ENCODE results near the gene AFG1L. TPM values are rescaled to one million over a fixed set of nuclear protein-coding genes. Genes with fewer than 3 reads are reported as not detected.
"Not testable (repeated sequence)": the region's sequence is repeated elsewhere in the genome, so short reads cannot be mapped to it uniquely, and the experiment has no call there.

The AFG1L gene
- total RNA-seq, 1 experiment from 2014 or later: 5.9 TPM

DNA sequence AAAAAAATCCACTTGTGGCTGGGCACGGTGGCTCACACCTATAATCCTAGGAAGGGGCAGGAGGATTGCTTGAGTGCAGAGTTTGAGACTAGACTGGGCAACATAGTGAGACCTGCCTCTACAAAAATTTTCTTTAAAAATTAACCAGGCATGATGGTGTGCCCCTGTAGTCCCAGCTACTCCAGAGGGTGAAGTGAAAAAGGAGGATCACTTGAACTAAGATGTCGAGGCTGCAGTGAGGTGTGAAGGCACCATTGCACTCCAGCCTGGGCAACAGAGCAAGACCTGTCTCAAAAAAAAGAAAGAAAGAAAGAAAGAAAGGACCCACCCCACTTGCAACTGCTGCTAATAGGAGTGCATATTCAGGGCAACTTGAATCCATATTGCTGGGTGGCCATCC is 20.3 kb upstream of the AFG1L start:
- Histone ChIP-seq H3K4me3 (ENCODE audit: insufficient read depth, low read depth, low read length) (no peak overlapping the region), H3K27me3 (ENCODE audit: control insufficient read depth, insufficient read depth, low read length) (no peaks in the 10 kb centered on the region), H3K36me3 (replicated peaks; ENCODE audit: control insufficient read depth, insufficient read depth, low read length) (no peaks in the 10 kb centered on the region)
- no peak for DNase-seq

DNA sequence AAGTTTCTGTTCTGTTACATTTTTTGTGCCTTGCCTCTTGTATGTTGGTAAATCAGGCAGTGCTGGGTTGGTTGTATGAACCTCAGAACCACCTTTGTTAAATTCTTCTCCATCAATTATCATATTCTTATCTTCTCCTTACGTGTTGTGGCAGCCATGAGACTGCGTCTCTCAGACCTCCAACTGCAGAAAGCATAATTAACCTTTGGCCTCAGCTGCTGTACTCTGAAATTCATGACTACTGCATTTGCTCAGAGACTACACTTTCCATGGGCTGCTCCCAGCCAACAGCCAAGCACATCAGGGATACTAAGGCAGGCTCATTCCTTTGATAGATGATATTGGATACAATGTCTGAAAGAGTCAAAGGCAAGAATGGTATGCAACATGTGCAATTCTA is 18.9 kb upstream of the AFG1L start:
- DNase-seq: no peak
- no peaks in the 10 kb centered on the region for H3K36me3 ChIP-seq (replicated peaks; ENCODE audit: control insufficient read depth, insufficient read depth, low read length)
- H3K27me3 ChIP-seq (ENCODE audit: control insufficient read depth, insufficient read depth, low read length): no peaks in the 10 kb centered on the region
- no peak overlapping the region for H3K4me3 ChIP-seq (ENCODE audit: insufficient read depth, low read depth, low read length)

DNA sequence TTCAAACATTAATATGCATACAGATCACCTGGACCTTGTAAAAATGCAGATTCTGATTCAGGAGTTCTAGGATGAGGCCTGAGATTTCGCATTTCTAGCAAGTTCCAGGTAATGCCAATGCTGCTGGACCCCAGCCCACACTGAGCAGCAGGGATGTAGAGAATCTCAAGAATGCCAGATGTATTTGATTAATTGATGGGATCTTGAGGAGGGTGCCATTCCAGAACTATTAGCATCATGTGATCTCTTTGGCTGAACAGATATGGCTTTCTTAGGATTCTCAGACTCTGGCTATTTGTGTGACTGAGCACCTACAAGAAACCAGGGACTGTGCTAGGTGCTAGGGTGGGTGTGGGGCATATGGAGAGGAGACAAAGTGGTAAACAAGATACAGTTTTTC is 17.6 kb upstream of the AFG1L start:
- no peaks in the 10 kb centered on the region for H3K36me3 ChIP-seq (replicated peaks; ENCODE audit: control insufficient read depth, insufficient read depth, low read length)
- no peak overlapping the region for H3K4me3 ChIP-seq (ENCODE audit: insufficient read depth, low read depth, low read length)
- no peak for DNase-seq
- H3K27me3 ChIP-seq (ENCODE audit: control insufficient read depth, insufficient read depth, low read length): no peaks in the 10 kb centered on the region

DNA sequence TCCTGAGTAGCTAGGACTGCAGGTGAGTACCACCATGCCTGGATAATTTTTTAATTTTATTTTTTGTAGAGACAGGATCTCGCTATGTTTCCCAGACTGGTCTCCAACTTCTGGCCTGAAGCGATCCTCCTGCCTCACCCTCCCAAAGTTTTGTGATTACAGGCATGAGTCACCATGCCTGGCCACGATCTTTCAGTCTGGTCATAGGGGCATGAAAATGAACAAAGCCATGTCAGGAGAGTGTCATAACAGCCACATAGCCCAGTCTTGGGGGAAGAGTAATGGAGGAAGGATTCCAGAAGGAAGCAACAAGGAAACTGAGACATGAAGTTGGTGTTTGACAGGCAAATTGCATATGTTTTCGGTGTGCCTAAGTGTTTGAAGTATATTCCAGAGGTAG is 17.0 kb upstream of the AFG1L start:
- Histone ChIP-seq H3K4me3 (ENCODE audit: insufficient read depth, low read depth, low read length) (no peak overlapping the region), H3K27me3 (ENCODE audit: control insufficient read depth, insufficient read depth, low read length) (no peaks in the 10 kb centered on the region), H3K36me3 (replicated peaks; ENCODE audit: control insufficient read depth, insufficient read depth, low read length) (no peaks in the 10 kb centered on the region)
- no peak for DNase-seq

DNA sequence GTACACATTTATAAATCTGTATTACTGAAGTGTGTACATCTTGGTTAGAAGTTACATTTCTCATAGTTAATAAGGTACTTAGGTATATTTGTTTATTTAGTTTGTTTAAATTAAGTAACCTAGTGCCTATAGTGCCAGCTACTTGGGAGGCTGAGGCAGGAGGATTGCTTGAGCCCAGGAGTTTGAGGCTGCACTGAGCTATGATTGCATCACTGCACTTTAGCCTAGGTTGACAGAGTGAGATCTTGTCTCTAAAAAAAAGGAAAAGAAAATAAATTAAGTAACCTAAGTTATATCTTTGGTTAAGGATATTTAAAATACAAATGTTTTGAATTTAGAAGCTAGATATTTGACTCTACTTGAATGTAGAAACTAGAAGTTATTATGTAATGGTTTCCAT is 9.5 kb upstream of the AFG1L start:
- H3K4me3 ChIP-seq (ENCODE audit: insufficient read depth, low read depth, low read length): no peak overlapping the region
- no peaks in the 10 kb centered on the region for H3K36me3 ChIP-seq (replicated peaks; ENCODE audit: control insufficient read depth, insufficient read depth, low read length)
- DNase-seq: no peak

DNA sequence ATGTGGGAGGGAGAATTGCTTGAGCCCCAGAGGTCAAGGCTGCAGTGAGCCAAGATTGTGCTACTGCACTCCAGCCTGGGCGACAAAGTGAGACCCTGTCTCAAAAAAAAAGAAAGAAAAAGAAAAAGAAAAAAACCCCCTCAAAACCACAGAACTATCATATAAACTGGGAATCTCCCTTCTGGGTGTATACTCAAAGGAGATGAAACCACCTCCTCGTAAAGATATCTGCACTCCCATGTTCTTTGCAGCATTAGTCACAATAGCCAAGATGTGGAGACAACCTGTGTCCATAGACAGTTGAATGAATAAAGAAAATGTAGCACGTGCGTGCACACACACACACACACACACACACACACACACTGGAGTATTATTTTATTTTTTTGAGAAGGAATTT is 8.5 kb upstream of the AFG1L start:
- Histone ChIP-seq H3K36me3 (replicated peaks; ENCODE audit: control insufficient read depth, insufficient read depth, low read length) (no peaks in the 10 kb centered on the region), H3K27me3 (ENCODE audit: control insufficient read depth, insufficient read depth, low read length) (no peaks in the 10 kb centered on the region), H3K4me3 (ENCODE audit: insufficient read depth, low read depth, low read length) (no peak overlapping the region)
- no peak for DNase-seq

More for the DNA sequence above, 9.5 kb upstream of the AFG1L start:
- H3K27me3 ChIP-seq (ENCODE audit: control insufficient read depth, insufficient read depth, low read length): no peaks in the 10 kb centered on the region

DNA sequence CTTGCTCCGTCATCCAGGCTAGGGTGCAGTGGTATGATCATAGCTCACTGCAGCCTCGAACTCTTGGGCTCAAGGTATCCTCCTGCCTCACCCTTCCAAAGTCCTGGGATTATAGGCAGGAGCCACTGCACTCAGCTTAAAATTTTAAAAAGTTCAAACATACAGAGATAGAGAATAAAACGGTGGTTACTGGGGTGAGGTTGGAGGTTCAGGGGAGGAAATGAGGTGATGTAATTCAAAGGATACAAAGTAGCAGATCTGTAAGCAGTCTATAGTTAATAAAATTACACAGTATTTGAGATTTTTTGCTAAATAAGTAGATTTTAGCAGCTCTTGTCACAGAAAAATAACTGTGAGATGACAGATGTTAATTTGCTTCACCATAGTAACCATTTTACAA is 7.5 kb upstream of the AFG1L start:
- Histone ChIP-seq H3K36me3 (replicated peaks; ENCODE audit: control insufficient read depth, insufficient read depth, low read length) (no peaks in the 10 kb centered on the region), H3K27me3 (ENCODE audit: control insufficient read depth, insufficient read depth, low read length) (no peaks in the 10 kb centered on the region), H3K4me3 (ENCODE audit: insufficient read depth, low read depth, low read length) (no peak overlapping the region)
- no peak for DNase-seq

DNA sequence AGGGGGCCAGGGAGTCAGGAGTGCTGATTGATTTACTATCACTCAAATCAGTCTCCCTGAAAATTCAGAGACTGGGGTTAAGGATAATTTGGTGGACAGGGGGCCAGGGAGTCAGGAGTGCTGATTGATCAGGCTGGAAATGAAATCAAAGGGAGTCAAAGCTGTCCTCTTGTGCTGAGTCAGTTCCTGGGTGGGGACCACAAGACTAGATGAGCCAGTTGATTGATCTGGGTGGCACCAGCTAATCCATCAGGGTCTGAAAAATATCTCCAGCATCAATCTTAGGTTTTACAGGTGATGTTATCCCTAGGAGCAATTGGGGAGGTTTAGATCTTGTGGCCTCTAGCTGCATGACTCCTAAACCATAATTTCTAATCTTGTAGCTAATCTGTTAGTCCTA is 6.1 kb upstream of the AFG1L start:
- Histone ChIP-seq H3K4me3 (ENCODE audit: insufficient read depth, low read depth, low read length) (no peak overlapping the region), H3K36me3 (replicated peaks; ENCODE audit: control insufficient read depth, insufficient read depth, low read length) (no peaks in the 10 kb centered on the region), H3K27me3 (ENCODE audit: control insufficient read depth, insufficient read depth, low read length) (no peaks in the 10 kb centered on the region)
- DNase-seq: no peak

DNA sequence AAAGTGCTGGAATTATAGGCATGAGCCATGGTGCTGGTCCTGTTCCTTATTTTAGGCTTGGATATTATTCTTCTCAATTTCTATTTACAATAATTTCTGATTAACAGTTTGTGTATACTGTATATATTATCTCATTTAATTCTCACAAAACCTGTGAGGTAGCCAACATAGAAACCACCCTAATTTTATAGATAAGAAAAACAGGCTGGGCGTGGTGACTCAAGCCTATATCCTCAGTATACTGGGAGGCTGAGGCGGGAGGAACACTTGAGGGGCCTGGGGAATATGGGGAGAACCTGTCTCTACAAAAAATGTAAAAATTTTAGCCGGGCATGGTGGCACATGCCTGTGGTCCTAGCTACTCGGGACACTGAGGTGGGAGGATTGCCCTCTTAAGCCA is 3.8 kb upstream of the AFG1L start:
- no peaks in the 10 kb centered on the region for H3K27me3 ChIP-seq (ENCODE audit: control insufficient read depth, insufficient read depth, low read length)
- H3K4me3 ChIP-seq (ENCODE audit: insufficient read depth, low read depth, low read length): no peak overlapping the region
- no peak for DNase-seq

DNA sequence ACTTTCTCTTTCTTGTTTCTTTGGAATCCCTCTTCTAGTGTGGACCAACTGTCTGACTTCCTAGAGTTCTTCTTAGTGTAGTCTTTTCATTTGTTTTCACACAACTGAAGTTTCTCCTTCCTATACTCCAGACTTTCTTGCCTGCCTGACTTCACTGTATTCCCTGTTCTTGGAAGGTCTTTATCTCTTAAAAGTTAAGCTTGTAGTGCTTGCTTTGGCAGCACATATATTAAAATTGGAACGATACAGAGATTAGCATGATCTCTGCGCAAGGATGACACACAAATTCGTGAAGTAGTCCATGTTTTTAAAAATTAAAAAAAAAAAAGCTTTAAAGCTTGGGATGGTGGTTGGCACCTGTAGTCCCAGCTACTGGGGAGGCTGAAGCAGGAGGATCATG is 2.3 kb upstream of the AFG1L start:
- not testable (repeated sequence) for DNase-seq; H3K36me3 ChIP-seq (replicated peaks; ENCODE audit: control insufficient read depth, insufficient read depth, low read length); H3K27me3 ChIP-seq (ENCODE audit: control insufficient read depth, insufficient read depth, low read length); H3K4me3 ChIP-seq (ENCODE audit: insufficient read depth, low read depth, low read length)

More for the DNA sequence above, 3.8 kb upstream of the AFG1L start:
- H3K36me3 ChIP-seq (replicated peaks; ENCODE audit: control insufficient read depth, insufficient read depth, low read length): no peaks in the 10 kb centered on the region

DNA sequence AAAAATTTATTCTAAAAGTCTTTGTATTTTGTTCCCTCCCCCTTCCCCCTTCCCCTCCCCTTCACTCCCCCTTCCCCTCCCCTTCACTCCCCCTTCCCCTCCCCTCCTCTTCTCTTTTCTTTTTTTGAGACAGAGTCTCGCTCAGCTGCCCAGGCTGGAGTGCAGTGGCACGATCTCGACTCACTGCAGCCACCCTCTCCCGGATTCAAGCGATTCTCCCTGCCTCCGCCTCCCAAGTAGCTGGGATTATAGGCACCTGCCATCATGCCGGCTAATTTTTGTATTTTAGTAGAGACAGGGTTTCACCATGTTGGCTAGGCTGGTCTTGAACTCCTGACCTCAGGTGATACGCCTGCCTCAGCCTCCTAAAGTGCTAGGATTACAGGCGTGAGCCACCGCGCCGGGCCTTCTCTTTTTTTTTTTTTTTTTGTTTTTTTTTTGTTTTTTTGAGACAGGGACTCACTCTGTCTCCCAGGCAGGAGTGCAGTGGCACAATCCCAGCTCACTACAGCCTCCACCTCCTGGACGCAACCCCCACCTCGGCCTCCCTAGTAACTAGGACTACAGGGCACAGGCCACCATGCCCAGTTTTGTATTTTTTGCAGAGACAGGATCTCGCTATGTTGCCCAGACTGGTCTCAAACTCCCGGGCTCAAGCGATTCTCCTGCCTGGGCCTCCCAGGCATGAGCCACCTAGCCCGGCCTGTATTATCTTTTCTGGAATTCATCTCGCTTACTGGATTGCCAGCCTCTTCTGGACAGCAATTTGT is 1.1 kb upstream of the AFG1L start:
- Histone ChIP-seq H3K27me3 (ENCODE audit: control insufficient read depth, insufficient read depth, low read length) (no peaks in the 10 kb centered on the region), H3K36me3 (replicated peaks; ENCODE audit: control insufficient read depth, insufficient read depth, low read length) (no peaks in the 10 kb centered on the region), H3K4me3 (ENCODE audit: insufficient read depth, low read depth, low read length) (peak overlapping the region; percentile 70)
- DNase-seq: no peak

DNA sequence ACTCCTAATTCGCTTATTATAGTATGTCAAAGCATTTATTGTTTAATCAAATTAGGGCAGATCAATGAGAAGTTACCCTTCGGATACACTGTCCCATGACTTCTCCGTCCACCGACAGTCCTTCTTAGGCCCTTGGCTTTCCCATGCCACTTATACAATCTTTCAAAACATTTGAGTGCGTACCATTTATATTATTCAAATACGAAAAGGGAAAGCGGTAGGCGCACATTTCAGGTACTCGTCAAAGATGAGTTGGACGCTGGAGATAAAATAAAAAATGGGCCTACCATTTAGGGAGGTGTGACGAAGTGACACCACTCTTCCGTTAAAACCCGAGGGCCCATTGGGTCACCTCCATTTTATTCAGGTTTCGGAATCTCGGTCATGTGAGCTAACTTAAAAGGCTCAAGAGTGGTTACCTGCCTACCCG is 542 bp upstream of the AFG1L start:
- H3K27me3 ChIP-seq (ENCODE audit: control insufficient read depth, insufficient read depth, low read length): no peaks in the 10 kb centered on the region
- no peak for DNase-seq
- H3K36me3 ChIP-seq (replicated peaks; ENCODE audit: control insufficient read depth, insufficient read depth, low read length): no peaks in the 10 kb centered on the region
- H3K4me3 ChIP-seq (ENCODE audit: insufficient read depth, low read depth, low read length): peak overlapping the region; percentile 70

DNA sequence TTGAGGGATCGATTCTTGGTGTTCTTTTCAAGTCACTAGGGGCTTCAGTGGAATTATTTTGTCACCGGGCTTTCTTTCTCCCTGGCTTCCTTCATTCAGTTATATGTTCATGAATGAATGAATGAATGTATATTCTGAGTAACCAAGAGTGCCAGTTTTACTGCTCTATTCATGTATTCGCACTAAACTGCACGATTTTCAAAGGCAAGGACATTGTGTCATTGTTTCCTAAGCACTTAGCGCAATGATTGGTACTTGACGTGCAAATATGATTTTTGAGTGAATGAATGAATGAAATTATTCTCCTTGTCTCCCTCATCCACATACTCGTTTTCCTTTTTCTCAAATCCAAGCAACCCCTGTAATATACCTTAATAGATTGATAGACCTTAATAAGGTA is 822 bp downstream of the AFG1L start:
- Histone ChIP-seq H3K27me3 (ENCODE audit: control insufficient read depth, insufficient read depth, low read length) (no peaks in the 10 kb centered on the region), H3K4me3 (ENCODE audit: insufficient read depth, low read depth, low read length) (peak overlapping the region; percentile 70)
- no peak for DNase-seq

DNA sequence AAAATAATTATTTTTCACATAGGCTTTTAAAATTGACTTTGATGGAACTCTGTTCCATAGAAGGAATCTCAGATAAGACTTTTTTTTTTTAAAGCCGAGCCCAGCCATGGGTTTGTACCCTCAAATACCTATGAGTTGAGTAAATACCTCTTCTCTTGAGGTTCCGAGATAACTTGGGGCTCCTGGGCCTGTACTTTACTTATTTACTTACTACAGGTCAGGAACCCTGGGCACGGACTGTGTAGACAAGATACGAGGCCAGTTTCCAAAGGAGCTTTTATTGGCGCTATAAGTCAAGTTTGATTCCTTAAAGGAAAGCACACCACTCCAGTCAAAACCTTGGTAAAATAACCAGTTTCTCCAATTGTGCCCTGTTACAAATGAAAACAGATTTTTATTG is 7.5 kb downstream of the AFG1L start:
- no peaks in the 10 kb centered on the region for H3K36me3 ChIP-seq (replicated peaks; ENCODE audit: control insufficient read depth, insufficient read depth, low read length)
- no peak for DNase-seq

More for the DNA sequence above, 822 bp downstream of the AFG1L start:
- no peaks in the 10 kb centered on the region for H3K36me3 ChIP-seq (replicated peaks; ENCODE audit: control insufficient read depth, insufficient read depth, low read length)

DNA sequence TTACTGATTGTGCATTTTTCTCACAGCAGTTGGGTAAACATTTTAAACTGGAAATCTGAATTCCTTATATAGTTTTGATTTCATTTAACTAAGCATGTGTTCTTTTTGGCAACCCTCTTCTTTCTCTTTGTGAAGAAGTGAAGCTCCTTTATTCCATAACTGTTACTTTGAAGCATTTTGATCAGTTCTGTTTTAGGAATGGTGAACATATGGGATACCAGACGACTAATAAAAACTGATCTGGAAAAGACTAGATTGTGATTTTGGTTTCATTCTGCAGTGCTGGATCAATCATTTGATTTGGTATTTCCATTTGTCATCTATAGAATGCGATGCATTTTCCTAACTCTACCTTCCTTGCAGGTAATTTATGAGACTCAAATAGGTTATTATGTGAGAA is 9.8 kb downstream of the AFG1L start:
- no peak for DNase-seq
- no peaks in the 10 kb centered on the region for H3K36me3 ChIP-seq (replicated peaks; ENCODE audit: control insufficient read depth, insufficient read depth, low read length)
- no peak overlapping the region for H3K4me3 ChIP-seq (ENCODE audit: insufficient read depth, low read depth, low read length)
- no peaks in the 10 kb centered on the region for H3K27me3 ChIP-seq (ENCODE audit: control insufficient read depth, insufficient read depth, low read length)

More for the DNA sequence above, 7.5 kb downstream of the AFG1L start:
- Histone ChIP-seq H3K27me3 (ENCODE audit: control insufficient read depth, insufficient read depth, low read length) (no peaks in the 10 kb centered on the region), H3K4me3 (ENCODE audit: insufficient read depth, low read depth, low read length) (no peak overlapping the region)

DNA sequence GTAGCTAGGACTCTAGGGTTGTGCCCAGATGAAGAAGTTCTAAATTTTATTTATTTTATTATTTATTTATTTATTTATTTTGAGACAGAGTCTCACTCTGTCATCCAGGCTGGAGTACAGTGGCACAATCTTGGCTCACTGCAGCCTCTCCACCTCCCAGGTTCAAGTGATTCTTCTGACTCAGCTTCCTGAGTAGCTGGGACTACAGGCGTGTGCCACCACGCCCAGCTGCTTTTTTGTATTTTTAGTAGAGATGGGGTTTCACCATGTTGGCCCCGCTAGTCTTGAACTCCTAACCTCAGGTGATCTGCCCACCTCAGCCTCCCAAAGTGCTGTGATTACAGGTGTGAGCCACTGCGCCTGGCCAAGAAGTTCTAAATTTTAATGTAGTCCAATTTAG is 13.8 kb downstream of the AFG1L start:
- H3K36me3 ChIP-seq (replicated peaks; ENCODE audit: control insufficient read depth, insufficient read depth, low read length); DNase-seq; H3K4me3 ChIP-seq (ENCODE audit: insufficient read depth, low read depth, low read length); H3K27me3 ChIP-seq (ENCODE audit: control insufficient read depth, insufficient read depth, low read length): not testable (repeated sequence)
